HEK293 (cell line): ENCODE measurements around the gene PPP1R12C.

Experiments
- CTCF ChIA-PET: fragments of 350-600 bp; formaldehyde crosslinking; extraction: SDS; loops from one replicate; lab custom pipeline; 2021; ENCODE audit warnings: antibody characterized with exemption; lab: Yijun Ruan, JAX
- POLR2A ChIA-PET: fragments of 300-600 bp; formaldehyde crosslinking; extraction: SDS; loops from one replicate; lab custom pipeline; 2020; ENCODE audit warnings: antibody characterized with exemption, inconsistent platforms; lab: Yijun Ruan, JAX
- H3K27ac ChIP-seq: fragments of 200-500 bp; sonication (Bioruptor generic); 2 replicates; pipeline ENCODE4 v1.5.1; 2014; ENCODE audit warnings: low read depth, low read length, control low read depth, inconsistent platforms; ENCODE audit errors: extremely low read depth
- H3K36me3 ChIP-seq, 2 experiments: fragments of 200-500 bp in 1 of 2; sonication (Bioruptor generic) in 1 of 2; 1 replicate in 1 of 2; 2 replicates in 1 of 2; pipeline ENCODE4 v1.5.1; 2014 to 2017; ENCODE audit warnings: inconsistent platforms in 2 of 2, low read length in 2 of 2; ENCODE audit not compliant: control insufficient read depth in 2 of 2, insufficient read depth in 1 of 2
- H3K4me1 ChIP-seq: fragments of 200-500 bp; sonication (Bioruptor generic); 2 replicates; pipeline ENCODE4 v1.5.1; 2014; ENCODE audit warnings: mild to moderate bottlenecking, low read length, inconsistent platforms; ENCODE audit not compliant: control insufficient read depth, insufficient read depth
- H3K4me3 ChIP-seq: 2 replicates; pipeline ENCODE4 v1.5.1; 2011; ENCODE audit warnings: low read depth, mild to moderate bottlenecking, control low read depth, low read length, moderate library complexity
- H3K9me3 ChIP-seq: fragments of 200-500 bp; sonication (Bioruptor generic); 2 replicates; pipeline ENCODE4 v1.5.1; 2014; ENCODE audit warnings: low read depth, low read length, inconsistent platforms; ENCODE audit not compliant: control insufficient read depth, insufficient read depth
- BCL11B ChIP-seq: fragments of 450-650 bp; formaldehyde crosslinking; IDR thresholded peaks from 2 replicates; pipeline ENCODE4 v1.5.1; 2016; ENCODE audit warnings: low read depth, missing biosample characterization, missing genetic modification characterization
- EGR2 ChIP-seq: fragments of 450-650 bp; formaldehyde crosslinking; IDR thresholded peaks from 2 replicates; pipeline ENCODE4 v1.5.1; 2016; ENCODE audit warnings: low read depth, missing biosample characterization, missing genetic modification characterization
- KLF16 ChIP-seq: fragments of 450-650 bp; formaldehyde crosslinking; IDR thresholded peaks from 2 replicates; pipeline ENCODE4 v1.5.1; 2017; ENCODE audit warnings: missing biosample characterization, missing genetic modification characterization
- MEIS1 ChIP-seq: sonication (generic); formaldehyde crosslinking; IDR thresholded peaks from 2 replicates; pipeline ENCODE4 v1.8.1; 2022; ENCODE audit warnings: missing genetic modification reagents, mild to moderate bottlenecking, borderline replicate concordance
- OVOL3 ChIP-seq: fragments of 450-650 bp; formaldehyde crosslinking; IDR thresholded peaks from 2 replicates; pipeline ENCODE4 v1.5.1; 2016; ENCODE audit warnings: missing biosample characterization, missing genetic modification characterization
- TCF7L2 ChIP-seq: IDR thresholded peaks from 2 replicates; pipeline ENCODE4 v1.6.1; 2011; ENCODE audit warnings: low read depth, mild to moderate bottlenecking, inconsistent platforms, low read length, moderate library complexity, borderline replicate concordance
- ZFHX2 ChIP-seq: fragments of 450-650 bp; formaldehyde crosslinking; conservative IDR thresholded peaks from 2 replicates; pipeline ENCODE4 v1.5.1; 2016; ENCODE audit warnings: missing biosample characterization, missing genetic modification characterization
- ZFP37 ChIP-seq: fragments of 450-650 bp; formaldehyde crosslinking; IDR thresholded peaks from 2 replicates; pipeline ENCODE4 v1.5.1; 2016; ENCODE audit warnings: missing biosample characterization, missing genetic modification characterization
- ZNF148 ChIP-seq: fragments of 450-650 bp; formaldehyde crosslinking; IDR thresholded peaks from 2 replicates; pipeline ENCODE4 v1.5.0; 2017; ENCODE audit warnings: missing biosample characterization, missing genetic modification characterization, borderline replicate concordance
- ZNF175 ChIP-seq: fragments of 450-650 bp; formaldehyde crosslinking; IDR thresholded peaks from 2 replicates; pipeline ENCODE4 v1.5.1; 2016; ENCODE audit warnings: missing biosample characterization, missing genetic modification characterization
- ZNF19 ChIP-seq: fragments of 450-650 bp; formaldehyde crosslinking; IDR thresholded peaks from 2 replicates; pipeline ENCODE4; 2016; ENCODE audit warnings: missing biosample characterization, missing genetic modification characterization, low read depth
- ZNF221 ChIP-seq: fragments of 450-650 bp; formaldehyde crosslinking; IDR thresholded peaks from 2 replicates; pipeline ENCODE4 v1.5.1; 2017; ENCODE audit warnings: missing biosample characterization, missing genetic modification characterization, borderline replicate concordance
- ZNF24 ChIP-seq: fragments of 450-650 bp; formaldehyde crosslinking; IDR thresholded peaks from 2 replicates; pipeline ENCODE4 v1.5.1; 2016; ENCODE audit warnings: missing biosample characterization, missing genetic modification characterization
- ZNF560 ChIP-seq: fragments of 450-650 bp; formaldehyde crosslinking; IDR thresholded peaks from 2 replicates; pipeline ENCODE4 v1.5.1; 2017; ENCODE audit warnings: missing biosample characterization, missing genetic modification characterization, borderline replicate concordance
- ZNF580 ChIP-seq: fragments of 450-650 bp; formaldehyde crosslinking; IDR thresholded peaks from 2 replicates; pipeline ENCODE4 v1.5.1; 2016; ENCODE audit warnings: missing biosample characterization, missing genetic modification characterization
- ZNF639 ChIP-seq: fragments of 450-650 bp; formaldehyde crosslinking; IDR thresholded peaks from 2 replicates; pipeline ENCODE4 v1.5.1; 2016; ENCODE audit warnings: missing biosample characterization, missing genetic modification characterization
- ZNF645 ChIP-seq: fragments of 450-650 bp; formaldehyde crosslinking; IDR thresholded peaks from 2 replicates; pipeline ENCODE4; 2016; ENCODE audit warnings: missing biosample characterization, missing genetic modification characterization
- ZSCAN16 ChIP-seq: fragments of 450-650 bp; formaldehyde crosslinking; IDR thresholded peaks from 2 replicates; pipeline ENCODE4 v1.5.1; 2016; ENCODE audit warnings: missing biosample characterization, missing genetic modification characterization

The PPP1R12C gene

GRCh38 chr19:55158423-55158822, 41.0 kb upstream of the PPP1R12C start (continued):
- no peak for TF ChIP-seq ZNF221
- TF ChIP-seq ZNF580 (tag by site-specific recombination), result no peak
- TF ChIP-seq ZNF175 (tag by site-specific recombination), result no peak
- TF ChIP-seq BCL11B (tag by site-specific recombination), result no peak
- TF ChIP-seq ZSCAN16 (tag by site-specific recombination), result no peak
- no peak for TF ChIP-seq ZFP37 (tag by site-specific recombination)
- no peak for TF ChIP-seq ZNF645 (tag by site-specific recombination)
- TF ChIP-seq, all 188 proteins: peak for 2

- Histone ChIP-seq H3K4me3 (no peak within 1 kb of the TSS), H3K4me1 (peaks cover 6% of the 10 kb centered on the region), H3K36me3 (no peaks in the 10 kb centered on the region), H3K27ac (no peak within 1 kb of the TSS), H3K9me3 (no peaks in the 10 kb centered on the region)
- ChIA-PET POLR2A (interaction anchor here (0.6 to 0.9 kb wide), 2 partner anchors 40 to 251 kb away, joined by 3 read pairs; partner anchors contain the start of genes PPP1R12C and UBE2S), CTCF (interaction anchor here (0.5 to 4.5 kb wide), 3 partner anchors 11 to 257 kb away, joined by 5 to 107 read pairs (median 5); no protein-coding TSS in a partner anchor)
- TF ChIP-seq ZNF560 (tag by site-specific recombination) (no peak), ZNF148 (tag by site-specific recombination) (no peak), ZNF19 (no peak), TCF7L2 (no peak), OVOL3 (tag by site-specific recombination) (no peak), ZNF639 (tag by site-specific recombination) (no peak), ZNF24 (no peak), EGR2 (tag by site-specific recombination) (peak; percentile 23; the same call in 1 of the 2 replicates), ZFHX2 (tag by site-specific recombination) (peak; percentile 68), MEIS1 (no peak), KLF16 (tag by site-specific recombination) (no peak)
Measured at GRCh38 chr19:55157064-55157908, 39.8 kb upstream of the PPP1R12C start, which contains the start of gene TNNI3. Gene TNNI3, minus strand, starts transcription at chr19:55157732. Its CDS starts 143 bp downstream, at chr19:55157589.
